MM.1S (cell line): ENCODE measurements around the gene AUP1.
A peak's percentile ranks its signal among the peaks of the same experiment; 100 is the strongest.

Source experiments
- DNase-seq: peaks from one replicate; pipeline ENCODE4 v3.0.0-alpha.2; 2015
- H2AFZ ChIP-seq: fragments of 300-600 bp; sonication (generic); 2 replicates; pipeline ENCODE4 v1.6.0; 2016; ENCODE audit warnings: antibody characterized with exemption, low read length
- H3F3A ChIP-seq: fragments of 300-600 bp; sonication (generic); 2 replicates; pipeline ENCODE4 v1.6.1; 2016; ENCODE audit warnings: mild to moderate bottlenecking, antibody characterized with exemption, low read length, moderate library complexity, mixed read lengths; ENCODE audit not compliant: insufficient read depth
- H3K27ac ChIP-seq: fragments of 300-600 bp; sonication (generic); 2 replicates; pipeline ENCODE4 v1.5.1; 2016; ENCODE audit warnings: mild to moderate bottlenecking, low read length
- H3K27me3 ChIP-seq: fragments of 300-600 bp; sonication (generic); replicated peaks from 2 replicates; pipeline ENCODE4 v1.6.0; 2016; ENCODE audit warnings: low read length; ENCODE audit not compliant: insufficient read depth
- H3K36me3 ChIP-seq: fragments of 300-600 bp; sonication (generic); replicated peaks from 2 replicates; pipeline ENCODE4 v1.6.1; 2016; ENCODE audit warnings: mild to moderate bottlenecking, low read length, mixed read lengths; ENCODE audit not compliant: insufficient read depth
- H3K4me1 ChIP-seq: fragments of 300-600 bp; sonication (generic); 2 replicates; pipeline ENCODE4 v1.6.1; 2016; ENCODE audit warnings: low read length, mixed read lengths
- H3K4me2 ChIP-seq: fragments of 300-600 bp; sonication (generic); 2 replicates; pipeline ENCODE4 v1.6.0; 2016; ENCODE audit warnings: low read depth, low read length
- H3K4me3 ChIP-seq: fragments of 300-600 bp; sonication (generic); 2 replicates; pipeline ENCODE4 v1.5.1; 2016; ENCODE audit warnings: low read length, mixed read lengths
- H3K79me2 ChIP-seq: fragments of 300-600 bp; sonication (generic); 2 replicates; pipeline ENCODE4 v1.6.1; 2016; ENCODE audit warnings: mixed run types, low read length, mixed read lengths
- H3K9ac ChIP-seq: fragments of 300-600 bp; sonication (generic); 2 replicates; pipeline ENCODE4 v1.6.1; 2016; ENCODE audit warnings: low read length, mixed read lengths
- H3K9me2 ChIP-seq: fragments of 300-600 bp; sonication (generic); replicated peaks from 2 replicates; pipeline ENCODE4 v1.6.1; 2016; ENCODE audit warnings: mild to moderate bottlenecking, low read length, mixed read lengths; ENCODE audit not compliant: insufficient read depth
- H3K9me3 ChIP-seq: fragments of 300-600 bp; sonication (generic); replicated peaks from 2 replicates; pipeline ENCODE4 v1.6.1; 2016; ENCODE audit warnings: mild to moderate bottlenecking, low read length, mixed read lengths; ENCODE audit not compliant: insufficient read depth
- H4K20me1 ChIP-seq: fragments of 300-600 bp; sonication (generic); 2 replicates; pipeline ENCODE4 v1.6.1; 2016; ENCODE audit warnings: mild to moderate bottlenecking, low read length, moderate library complexity, mixed read lengths; ENCODE audit not compliant: insufficient read depth
- CTCF ChIP-seq: fragments of 300-600 bp; sonication (generic); IDR thresholded peaks from 2 replicates; pipeline ENCODE4 v1.5.1; 2016; ENCODE audit warnings: antibody characterized with exemption, low read length, mixed read lengths
- EZH2 ChIP-seq: fragments of 300-600 bp; sonication (generic); optimal IDR thresholded peaks from 2 replicates; pipeline ENCODE3; 2017; ENCODE audit warnings: low read depth, mild to moderate bottlenecking, antibody characterized with exemption, low read length, mixed read lengths
- EZH2phosphoT487 ChIP-seq: fragments of 300-600 bp; sonication (generic); IDR thresholded peaks from 2 replicates; pipeline ENCODE4 v1.6.1; 2018; ENCODE audit warnings: antibody characterized with exemption, low read length

The AUP1 gene

GRCh38 chr2:74573747-74574562, 44.4 kb upstream of the AUP1 start:
- no peaks in the 10 kb centered on the region for H3K27me3 ChIP-seq
- H3K9me3 ChIP-seq = no peaks in the 10 kb centered on the region
- no peaks in the 10 kb centered on the region for H3K9me2 ChIP-seq
- DNase-seq = peak; percentile 78
- H3K9ac ChIP-seq = no peak overlapping the region
- H3K4me2 ChIP-seq = peak overlapping the region; percentile 46
- no peaks in the 10 kb centered on the region for H3K36me3 ChIP-seq
- H2AFZ ChIP-seq = peak overlapping the region; percentile 77
- H4K20me1 ChIP-seq = no peaks in the 10 kb centered on the region
- no peaks in the 10 kb centered on the region for H3K79me2 ChIP-seq
- H3F3A ChIP-seq = peaks cover 10% of the 10 kb centered on the region
- peak overlapping the region; percentile 31 for H3K4me3 ChIP-seq
- peak overlapping the region; percentile 34; the same call in 1 of the 2 replicates for H3K27ac ChIP-seq
- no peak for TF ChIP-seq CTCF
- no peak for TF ChIP-seq EZH2phosphoT487
- TF ChIP-seq EZH2 = no peak
- H3K4me1 ChIP-seq = peaks cover 9% of the 10 kb centered on the region

GRCh38 chr2:74572178-74572925, 42.8 kb upstream of the AUP1 start:
- Histone ChIP-seq H3F3A (peaks cover 10% of the 10 kb centered on the region), H3K9ac (no peak overlapping the region), H3K9me3 (no peaks in the 10 kb centered on the region), H3K4me1 (peaks cover 14% of the 10 kb centered on the region), H2AFZ (no peak overlapping the region), H3K27ac (no peak overlapping the region), H3K79me2 (no peaks in the 10 kb centered on the region), H3K27me3 (no peaks in the 10 kb centered on the region), H3K4me3 (no peak overlapping the region), H3K4me2 (no peak overlapping the region), H3K9me2 (no peaks in the 10 kb centered on the region), H4K20me1 (no peaks in the 10 kb centered on the region), H3K36me3 (no peaks in the 10 kb centered on the region)
- TF ChIP-seq CTCF (no peak), EZH2 (no peak), EZH2phosphoT487 (no peak)
- DNase-seq = no peak

GRCh38 chr2:74571058-74571457, 41.6 kb upstream of the AUP1 start:
- H3K4me3 ChIP-seq = no peak overlapping the region
- no peaks in the 10 kb centered on the region for H3K79me2 ChIP-seq
- no peaks in the 10 kb centered on the region for H3K9me3 ChIP-seq
- no peak for DNase-seq
- H3K4me2 ChIP-seq = no peak overlapping the region
- no peaks in the 10 kb centered on the region for H4K20me1 ChIP-seq
- H2AFZ ChIP-seq = no peak overlapping the region
- TF ChIP-seq EZH2 (no peak), CTCF (no peak), EZH2phosphoT487 (no peak)
- H3F3A ChIP-seq = peaks cover 10% of the 10 kb centered on the region
- H3K36me3 ChIP-seq = no peaks in the 10 kb centered on the region
- H3K9me2 ChIP-seq = no peaks in the 10 kb centered on the region
- H3K27me3 ChIP-seq = no peaks in the 10 kb centered on the region
- peaks cover 20% of the 10 kb centered on the region for H3K4me1 ChIP-seq
- no peak overlapping the region for H3K27ac ChIP-seq
- H3K9ac ChIP-seq = no peak overlapping the region
